GM18498 (cell line): Measurements from ENCODE around the gene IQCH.
"Not testable (repeated sequence)": the region's sequence is repeated elsewhere in the genome, so short reads cannot be mapped to it uniquely, and the experiment has no call there.

ENCODE experiments used
- ATAC-seq: cut with Tn5 transposase; IDR thresholded peaks from one replicate; pipeline ENCODE4 v1.9.1; 2021; ENCODE audit warnings: mild to moderate bottlenecking, moderate library complexity; ENCODE audit not compliant: unreplicated experiment

IQCH gene

DNA sequence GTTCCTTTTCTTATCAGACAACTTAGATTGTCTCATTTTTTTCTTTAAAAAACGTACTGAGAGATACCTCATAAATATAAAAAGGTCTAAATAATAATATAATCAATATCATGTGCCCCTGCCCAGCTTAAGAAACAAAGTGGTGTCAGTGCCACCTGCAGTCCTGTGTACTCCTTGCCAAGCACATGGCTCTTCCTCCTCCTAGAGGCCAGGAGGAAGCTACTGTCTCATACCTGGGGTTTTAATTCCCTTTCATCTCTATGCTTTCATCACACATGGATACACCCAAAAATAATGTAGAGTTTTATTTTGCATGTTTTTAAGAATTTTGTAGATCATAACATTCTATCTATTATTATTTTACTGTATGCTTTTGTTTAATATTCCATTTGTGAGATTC, 167.7 kb downstream of the IQCH start:
- no peak for ATAC-seq

DNA sequence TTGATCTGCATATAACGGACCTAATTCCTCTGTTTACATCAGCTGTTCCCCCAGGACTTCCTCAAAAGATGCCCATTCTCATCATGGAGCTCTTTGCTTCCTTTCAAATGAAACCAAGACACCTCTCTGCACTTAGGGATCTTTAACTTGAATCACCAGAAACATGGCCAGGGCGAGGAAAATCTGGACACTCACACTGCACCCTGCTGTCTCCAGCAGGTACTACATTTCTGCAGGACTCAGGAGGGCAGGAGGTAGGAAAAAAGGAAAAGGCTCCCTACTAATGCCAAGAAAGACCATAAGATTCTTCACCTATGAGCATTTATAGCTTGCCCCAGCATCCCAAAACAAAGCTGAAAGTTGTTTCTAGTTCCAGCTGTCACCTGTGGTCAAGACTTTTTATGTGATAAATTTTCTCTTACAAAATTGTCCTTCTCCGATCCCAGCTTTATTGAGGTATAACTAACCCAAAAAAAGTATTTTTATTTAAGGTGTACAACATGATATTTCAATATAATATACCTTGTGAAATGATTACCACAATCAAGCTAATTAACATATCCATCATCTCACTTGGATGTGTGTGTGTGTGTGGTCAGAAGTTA, 179.0 kb downstream of the IQCH start:
- ATAC-seq: no peak

DNA sequence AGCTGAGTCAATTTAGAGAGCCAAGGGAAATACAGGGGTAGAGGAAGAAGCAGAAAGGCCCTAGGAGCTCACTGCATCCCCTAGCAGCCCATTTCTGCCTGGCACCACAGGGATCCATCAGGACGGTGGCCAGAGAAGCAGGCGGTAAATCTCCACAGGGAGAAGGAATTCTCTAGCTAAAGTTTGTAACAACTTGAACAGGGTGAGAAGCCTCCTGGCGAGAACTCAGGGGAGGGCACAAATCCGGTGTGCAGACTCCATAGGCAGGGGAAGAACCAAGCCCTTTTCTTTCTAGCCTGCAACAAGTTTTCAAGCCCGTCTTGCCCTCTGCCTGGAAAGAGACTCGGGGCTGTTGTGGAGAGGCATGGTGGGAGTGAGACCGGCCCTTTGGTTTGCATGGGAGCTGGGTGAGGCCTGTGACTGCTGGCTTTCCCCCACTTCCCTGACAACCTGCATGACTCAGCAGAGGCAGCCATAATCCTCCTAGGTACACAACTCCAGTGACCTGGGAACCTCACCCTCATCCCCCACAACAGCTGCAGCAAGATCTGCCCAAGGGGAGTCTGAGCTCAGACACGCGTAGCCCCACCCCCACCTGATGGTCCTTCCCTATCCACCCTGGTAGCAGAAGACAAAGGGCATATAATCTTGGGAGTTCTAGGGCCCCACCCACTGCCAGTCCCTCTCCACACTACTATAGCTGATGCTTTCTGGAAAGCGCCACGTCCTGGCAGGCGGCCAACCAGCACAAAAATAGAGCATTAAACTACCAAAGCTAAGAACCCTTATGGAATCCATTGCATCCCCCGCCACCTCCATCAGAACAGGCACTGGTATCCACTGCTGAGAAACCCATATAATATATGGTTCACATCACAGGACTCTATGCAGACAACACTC, 182.0 kb downstream of the IQCH start:
- ATAC-seq: not testable (repeated sequence)

DNA sequence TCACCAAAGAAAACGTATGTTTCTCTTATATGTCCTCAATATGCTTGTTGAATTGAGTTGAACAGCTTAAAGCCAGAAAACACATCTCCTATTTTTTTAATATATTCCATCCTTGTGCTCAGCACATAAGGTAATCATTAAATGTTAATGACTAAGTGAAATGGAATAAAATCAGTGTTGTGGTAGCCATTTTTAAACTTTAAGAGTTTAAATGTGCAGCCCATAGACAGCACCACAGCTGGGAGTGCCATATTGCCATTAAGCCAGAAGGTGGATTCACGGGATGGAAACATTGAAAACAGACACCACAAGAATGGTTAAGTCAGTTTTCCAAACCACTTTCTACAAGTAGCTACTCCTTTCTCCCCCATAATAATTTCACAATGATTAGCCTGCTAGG, 189.5 kb downstream of the IQCH start:
- ATAC-seq: no peak

DNA sequence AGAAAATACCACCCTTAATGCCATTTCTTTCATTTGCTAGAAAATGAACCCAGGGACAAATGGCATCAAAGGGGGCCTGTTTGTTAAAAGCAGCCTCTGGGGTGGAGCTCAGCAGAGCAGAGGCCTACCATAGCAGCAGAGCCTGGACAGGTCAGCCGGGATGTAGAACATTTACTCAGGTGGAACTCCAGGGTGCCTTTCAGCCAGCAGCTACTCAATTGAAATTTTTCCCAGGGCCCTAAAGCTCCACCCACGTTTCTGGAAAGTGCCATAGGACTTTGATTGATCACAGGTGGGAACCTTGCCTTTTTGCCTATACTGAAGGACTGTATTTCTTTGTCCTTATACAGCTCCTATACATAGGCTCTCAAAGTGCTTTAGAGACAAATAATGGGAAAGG, 191.9 kb downstream of the IQCH start:
- no peak for ATAC-seq

DNA sequence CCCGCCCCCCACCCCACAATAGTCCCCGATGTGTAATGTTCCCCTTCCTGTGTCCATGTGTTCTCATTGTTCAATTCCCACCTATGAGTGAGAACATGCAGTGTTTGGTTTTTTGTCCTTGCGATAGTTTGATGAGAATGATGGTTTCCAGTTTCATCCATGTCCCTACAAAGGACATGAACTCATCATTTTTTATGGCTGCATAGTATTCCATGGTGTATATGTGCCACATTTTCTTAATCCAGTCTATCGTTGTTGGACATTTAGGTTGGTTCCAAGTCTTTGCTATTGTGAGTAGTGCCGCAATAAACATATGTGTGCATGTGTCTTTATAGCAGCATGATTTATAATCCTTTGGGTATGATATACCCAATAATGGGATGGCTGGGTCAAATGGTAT, 193.8 kb downstream of the IQCH start:
- ATAC-seq: not testable (repeated sequence)

DNA sequence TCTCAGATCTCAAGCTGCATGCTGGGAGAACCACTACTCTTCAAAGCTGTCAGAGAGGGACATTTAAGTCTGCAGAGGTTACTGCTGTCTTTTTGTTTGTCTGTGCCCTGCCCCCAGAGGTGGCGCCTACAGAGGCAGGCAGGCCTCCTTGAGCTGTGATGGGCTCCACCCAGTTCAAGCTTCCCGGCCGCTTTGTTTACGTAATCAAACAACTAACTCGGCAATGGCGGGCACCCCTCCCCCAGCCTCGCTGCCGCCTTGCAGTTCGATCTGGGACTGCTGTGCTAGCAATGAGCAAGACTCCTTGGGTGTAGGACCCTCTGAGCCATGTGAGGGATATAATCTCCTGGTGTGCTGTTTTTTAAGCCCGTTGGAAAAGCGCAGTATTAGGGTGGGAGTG, 199.1 kb downstream of the IQCH start:
- ATAC-seq: not testable (repeated sequence)

DNA sequence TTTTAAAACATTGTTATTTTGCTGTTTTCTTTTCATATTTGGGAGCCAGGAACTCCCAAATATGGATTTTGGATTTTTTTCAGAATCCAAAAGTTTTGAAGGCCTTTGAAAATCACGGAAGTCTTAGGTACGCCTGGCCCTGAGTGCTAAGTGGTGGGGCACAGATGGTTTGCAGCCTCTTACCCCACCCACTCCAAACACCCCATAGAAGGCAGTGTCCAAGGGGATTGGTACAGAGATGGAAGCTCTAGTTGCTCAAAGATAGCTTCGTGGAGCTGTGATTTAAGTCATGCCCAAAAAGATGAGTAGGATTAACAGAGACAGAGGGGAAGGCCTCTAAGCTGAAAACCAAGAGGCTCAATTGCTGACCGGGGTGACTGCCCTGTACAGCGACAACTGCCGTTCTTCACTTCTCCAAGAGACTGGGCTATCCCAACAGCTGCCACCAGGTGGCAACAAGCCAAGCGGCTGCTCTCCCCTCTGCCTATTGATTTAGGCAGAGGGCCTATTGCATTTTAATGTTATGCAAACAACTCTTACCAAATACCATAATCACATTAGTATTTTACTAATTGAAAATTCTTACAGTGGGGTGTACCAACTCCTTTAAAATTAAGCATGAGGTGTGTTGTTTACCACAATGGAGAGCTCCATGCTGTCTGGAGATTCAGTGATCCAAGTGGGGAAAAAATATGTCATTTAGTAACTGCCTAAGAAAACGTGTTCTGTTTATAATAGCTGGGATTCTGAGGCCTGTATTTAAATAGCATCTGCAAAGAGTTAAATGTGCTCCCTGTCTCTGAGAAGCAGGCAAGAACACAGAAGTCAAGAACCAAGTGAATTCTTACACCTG, 202.3 kb downstream of the IQCH start:
- ATAC-seq: no peak

DNA sequence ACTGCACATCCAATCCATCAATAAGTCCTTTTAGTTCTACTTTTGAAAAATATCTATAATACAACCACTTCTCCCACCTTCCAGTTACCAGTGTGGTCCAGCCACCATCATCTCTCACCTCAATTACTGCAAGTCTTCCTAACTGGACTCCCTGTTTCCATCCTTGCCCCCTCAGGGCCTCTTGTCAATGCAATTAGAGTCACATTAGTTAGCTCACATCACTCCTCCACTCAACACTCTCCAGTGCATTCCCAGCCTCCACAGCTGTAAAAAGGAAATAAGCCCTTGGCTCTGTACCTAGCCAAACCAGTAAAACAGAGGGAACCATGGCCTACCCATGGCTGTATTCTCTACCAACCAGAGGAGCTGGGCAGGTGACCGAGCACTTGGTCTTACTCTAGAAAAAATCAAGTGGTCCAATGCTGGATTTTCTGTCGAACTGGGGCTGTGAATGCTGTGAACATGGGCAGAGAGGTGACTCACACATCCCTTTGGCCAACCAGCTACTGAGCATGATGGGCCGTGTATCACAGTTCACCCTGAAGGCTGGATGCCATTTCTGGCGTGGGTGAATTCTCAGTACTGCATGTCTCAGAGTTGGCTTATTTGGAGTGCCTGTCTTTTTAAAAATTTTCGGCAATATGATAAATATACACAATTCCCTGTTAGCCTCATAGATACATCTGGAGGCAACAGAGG, 203.9 kb downstream of the IQCH start:
- ATAC-seq: no peak

DNA sequence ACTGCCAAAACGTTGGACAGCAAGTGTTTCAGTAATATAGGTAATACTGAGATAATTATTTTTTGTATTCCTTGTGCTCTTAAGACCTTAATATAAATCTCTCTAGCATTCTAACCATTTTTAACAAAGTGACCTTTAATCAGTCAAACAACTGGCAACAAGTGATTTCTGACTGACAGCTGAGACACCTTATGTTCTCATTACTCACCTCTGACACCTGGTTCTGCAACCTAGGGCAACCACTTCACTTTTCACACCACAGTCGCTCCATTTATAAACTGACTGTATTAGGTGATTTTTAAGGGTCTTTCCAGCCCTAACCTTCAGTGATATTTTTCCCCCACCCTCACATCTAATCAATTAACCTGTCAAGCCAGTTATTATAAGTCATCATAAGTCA, 205.9 kb downstream of the IQCH start:
- ATAC-seq: no peak

DNA sequence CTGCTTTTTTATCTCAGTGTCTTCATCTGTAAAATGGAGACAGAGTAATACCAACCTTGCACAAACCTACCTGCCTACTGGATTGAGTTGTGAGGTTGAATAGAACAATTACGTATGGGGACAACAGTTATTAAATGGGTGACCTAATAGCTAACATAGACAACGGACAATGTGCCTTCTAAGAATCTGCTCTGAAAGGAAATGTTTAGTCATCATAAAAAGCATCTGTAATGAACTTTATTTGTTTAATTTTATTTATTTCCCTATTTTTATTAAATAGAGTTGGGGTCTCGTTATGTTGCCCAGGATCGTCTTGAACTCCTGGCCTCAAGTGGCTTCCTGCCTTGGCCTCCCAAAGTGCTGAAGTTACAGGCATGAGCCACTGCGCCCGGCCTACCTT, 207.1 kb downstream of the IQCH start:
- no peak for ATAC-seq

DNA sequence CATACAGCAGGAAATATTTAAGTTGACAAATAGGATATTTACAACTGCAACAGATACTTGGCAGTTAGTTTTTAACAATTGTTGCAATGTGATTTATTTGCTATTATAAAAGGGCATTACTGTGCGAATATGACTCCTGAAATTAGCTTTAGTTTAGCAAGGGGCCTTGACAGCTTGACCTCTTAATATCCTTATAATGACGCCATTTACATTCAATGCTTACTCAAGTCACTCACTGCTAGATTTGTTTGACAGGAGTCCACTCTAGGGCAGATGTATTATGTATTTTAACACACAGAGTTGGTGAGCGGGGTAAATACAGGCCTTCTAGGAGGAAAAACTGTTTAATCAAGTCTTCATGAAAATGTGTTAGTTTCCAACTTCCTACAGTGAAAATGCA, 208.3 kb downstream of the IQCH start:
- no peak for ATAC-seq

DNA sequence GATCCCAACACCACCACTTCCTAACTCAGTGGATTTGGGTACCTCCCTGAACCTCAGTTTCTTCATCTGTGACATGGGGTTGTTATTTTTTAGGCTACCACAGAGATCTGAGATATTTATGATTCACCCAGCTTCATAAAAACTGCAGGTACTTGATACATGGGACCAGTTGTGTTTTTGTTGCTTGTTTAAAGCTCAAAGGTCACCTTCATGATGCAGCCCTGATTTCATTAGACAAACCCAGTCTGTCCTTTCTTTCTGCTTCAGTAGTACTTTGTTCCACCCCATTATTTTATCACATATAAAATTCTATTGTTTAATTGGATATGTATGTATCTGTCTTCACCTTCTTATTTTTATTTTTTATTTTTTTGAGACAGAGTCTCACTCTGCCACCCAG, 208.9 kb downstream of the IQCH start:
- no peak for ATAC-seq

DNA sequence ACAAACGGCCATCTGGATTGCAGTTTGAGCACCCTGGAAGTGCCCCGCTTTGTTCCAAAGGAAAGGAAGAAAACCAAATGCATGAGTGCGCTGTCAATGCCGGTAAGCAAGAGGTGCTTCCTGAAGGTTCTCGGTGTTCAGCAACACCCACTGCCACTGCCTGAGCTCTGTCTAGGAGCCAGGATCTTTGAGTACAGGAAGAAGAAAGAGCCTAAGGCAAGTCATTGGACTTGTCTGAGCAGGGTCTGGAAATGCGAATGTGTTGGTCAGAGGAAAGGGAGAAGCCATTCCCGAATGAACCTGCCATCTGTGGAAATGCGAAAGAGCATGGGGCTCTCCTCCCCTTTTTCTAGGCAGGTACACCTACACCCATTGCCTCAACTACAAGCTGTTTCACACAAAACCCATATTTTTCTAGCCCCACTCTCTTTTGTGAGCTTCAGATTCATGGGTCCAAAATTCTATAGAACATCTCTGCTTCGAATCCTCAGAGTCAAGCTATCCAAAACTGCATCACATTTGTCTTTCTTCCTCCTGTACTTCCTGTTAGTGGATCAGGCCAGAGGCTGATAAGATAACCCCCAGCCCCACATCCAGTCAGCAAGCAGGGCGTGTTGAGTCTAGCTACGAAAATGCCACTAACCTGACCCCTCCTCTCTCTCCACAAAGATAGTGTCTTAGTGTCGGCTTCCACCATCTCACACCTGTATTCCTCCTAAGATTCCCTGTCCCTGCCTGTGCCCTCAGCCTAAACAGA, 210.8 kb downstream of the IQCH start:
- ATAC-seq: no peak

DNA sequence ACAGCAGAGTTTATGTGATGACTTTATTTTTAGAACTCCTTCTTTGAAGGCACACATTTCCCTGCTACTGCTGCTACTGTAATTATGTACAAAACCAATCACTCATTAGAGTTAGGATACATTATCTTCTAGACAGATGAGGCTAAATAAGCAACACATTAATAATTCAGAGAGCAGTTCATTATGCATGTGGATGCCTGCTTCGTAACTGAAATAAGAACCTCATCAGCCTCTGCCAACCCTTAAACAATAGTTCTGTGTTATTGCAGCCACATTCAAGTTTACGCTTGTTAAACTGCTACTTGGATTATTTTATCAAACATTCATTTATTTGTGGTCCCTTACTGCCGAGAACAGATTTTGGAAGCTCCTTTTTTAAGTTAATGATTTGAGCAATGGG, 213.8 kb downstream of the IQCH start:
- no peak for ATAC-seq

DNA sequence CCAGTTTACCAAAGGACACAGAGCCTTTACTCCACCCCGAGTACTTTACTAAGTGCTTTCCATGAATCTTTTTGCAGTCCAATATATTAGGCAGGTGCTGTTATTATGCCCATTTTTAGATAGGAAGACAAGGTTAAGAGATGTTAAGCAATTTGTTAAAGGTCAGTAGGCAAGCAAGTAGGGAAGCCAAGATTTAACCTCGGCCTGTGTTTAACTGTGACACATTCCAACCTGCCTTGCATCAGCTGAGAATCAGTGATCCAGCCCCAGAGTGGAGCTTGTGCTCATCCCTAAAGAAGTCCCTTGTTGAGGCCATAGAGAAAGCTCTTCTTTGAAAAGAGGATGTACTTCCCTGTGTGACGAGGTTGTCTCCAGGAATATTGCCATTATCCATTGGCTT, 215.1 kb downstream of the IQCH start:
- no peak for ATAC-seq

DNA sequence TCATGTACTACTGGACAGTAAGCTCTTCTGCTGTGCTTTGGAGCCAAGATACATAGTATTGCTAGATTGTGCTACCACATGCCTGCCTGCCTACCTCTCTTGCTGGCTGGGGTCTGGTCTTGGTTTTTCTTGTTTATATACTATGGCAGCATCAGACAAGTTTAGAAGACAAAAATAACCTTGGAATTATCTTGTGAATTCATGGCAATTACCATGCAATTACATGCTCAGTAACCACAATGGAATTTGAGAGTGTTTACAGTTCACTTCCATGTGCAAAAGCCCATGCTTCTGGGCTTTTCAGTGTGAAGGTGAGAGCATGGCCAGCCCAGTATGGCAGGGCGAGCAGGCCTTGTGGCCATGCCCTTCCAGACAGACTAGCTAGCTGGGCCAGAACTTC, 218.4 kb downstream of the IQCH start:
- no peak for ATAC-seq

DNA sequence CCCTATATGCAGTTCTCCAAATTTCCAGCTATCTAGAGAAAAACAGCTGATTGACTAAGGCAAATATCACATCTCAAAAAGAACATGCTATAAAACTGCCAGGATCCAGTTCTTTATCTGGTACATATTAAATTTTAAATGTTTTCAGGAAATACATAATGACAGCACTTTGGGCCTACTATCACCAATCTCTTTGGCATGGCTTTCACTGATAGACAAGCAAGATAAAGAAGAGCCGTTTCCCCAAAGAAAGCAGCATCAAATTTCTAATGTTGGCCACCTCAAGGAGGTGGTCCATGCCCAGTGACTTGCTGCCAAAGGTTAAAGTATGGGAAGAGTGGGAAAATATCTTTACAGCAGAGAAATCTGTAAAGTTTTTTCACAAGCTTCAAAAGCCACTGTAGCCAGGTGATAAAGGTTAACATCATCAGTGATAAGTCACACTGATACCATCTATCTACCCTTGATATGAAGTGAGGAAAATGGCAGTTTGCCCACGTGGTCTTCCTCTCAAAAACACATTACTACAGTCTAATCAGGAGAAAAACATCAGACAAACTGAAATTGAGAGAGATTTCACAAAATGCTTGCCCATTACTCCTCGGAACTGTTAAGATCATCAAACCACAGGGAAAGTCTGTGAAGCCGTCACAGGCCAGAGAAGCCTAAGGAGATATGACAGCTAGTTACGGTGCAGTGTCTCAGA, 220.0 kb downstream of the IQCH start:
- ATAC-seq: no peak

DNA sequence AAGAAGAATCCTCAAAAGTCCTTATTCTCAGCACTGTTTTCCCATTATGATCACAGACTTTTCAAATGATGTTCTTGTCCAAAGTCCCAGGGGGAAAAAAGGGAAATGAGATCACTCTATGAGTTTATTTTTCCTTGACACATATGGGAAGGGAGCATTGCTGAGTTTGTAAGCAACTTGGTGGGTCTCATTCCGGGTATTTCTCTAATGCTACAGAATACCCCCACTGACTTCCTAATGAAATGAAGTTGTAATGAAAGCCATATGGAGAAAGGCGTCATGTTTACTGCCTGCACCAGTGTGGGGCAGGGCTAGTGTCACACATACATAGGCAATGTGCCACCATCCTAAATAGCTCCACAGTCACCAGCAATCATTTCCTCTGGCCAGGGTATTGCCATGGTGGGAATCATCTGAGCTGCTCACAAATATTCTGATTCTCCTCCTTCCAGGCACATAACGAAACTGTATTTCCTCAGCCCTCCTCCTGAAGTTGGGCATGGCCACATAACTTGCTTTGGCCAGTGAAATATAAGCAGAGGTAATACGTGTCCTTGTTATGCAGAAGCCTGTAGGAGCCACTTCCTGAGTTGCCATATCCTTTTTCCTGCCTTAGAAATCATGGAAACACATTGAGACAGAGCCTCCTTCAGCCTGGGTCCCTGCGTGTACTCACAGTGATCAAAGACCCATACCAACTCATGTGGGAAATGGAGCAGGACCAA, 225.4 kb downstream of the IQCH start:
- ATAC-seq: no peak
